ENCODE data around the gene PRKAR2A.

PRKAR2A gene

DNA sequence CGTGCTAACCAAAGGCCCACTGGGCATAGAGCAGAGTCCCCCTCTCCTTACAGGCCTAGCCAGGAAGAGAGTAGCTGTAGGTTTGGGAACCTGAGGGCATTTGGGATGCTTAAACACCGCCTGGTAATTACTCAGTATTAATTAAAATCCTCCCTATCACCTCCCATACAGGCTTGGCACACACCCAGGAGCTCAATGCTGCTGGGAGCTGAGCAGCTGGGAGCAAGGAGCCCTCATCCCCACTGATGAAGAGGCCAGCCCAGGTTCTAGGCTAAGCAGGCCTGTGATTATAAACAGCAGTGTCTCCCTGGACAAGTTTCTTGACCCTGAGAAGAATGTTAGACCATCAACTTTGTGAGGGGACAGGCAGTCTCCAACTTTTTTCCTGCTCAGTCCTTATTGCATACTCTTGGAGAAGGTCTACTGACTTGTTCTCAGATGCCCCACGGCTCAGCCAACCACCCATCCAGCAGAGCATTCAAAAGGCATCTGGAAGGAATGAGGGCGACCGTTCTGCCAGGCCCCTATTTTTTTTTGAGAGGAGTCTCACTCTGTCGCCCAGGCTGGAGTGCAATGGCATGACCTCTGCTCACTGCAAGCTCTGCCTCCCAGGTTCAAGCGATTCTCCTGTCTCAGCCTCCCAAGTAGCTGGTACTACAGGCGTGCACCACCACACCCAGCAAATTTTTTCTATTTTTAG is 1.3 kb upstream of the PRKAR2A start:
- DNase-seq (ENCODE audit: low read depth): no peak
- no peak for TF ChIP-seq CTCF (IDR thresholded peaks at IDR 0.05; ENCODE audit: control insufficient read depth, insufficient read depth, low read depth, low read length, missing control alignments)
- H3K4me3 ChIP-seq (ENCODE audit: control insufficient read depth, low read depth, low read length): no peak overlapping the region

DNA sequence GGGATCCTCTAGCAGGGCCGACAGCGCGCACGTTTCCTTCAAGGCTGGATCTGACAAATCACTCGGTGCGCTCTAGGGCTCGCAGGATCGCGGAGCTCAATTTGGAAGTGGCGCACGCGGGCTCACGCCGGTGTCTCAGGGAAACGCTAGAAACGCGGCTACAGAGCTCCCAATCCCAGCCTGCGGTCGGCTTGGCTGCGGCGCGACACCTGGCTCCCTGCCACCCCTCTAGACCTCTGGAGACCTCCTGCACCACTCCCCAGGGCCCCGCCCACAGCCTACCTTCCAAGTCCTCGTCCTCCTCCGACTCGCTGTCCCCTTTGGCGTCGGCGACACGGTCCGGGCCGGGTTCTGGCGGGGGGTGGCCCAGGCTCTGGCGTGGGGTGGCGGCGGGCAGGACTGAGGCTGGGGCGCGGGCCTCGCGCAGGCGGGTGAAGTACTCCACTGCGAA is 596 bp downstream of the PRKAR2A start:
- DNase-seq (ENCODE audit: low read depth): no peak
- TF ChIP-seq CTCF (IDR thresholded peaks at IDR 0.05; ENCODE audit: control insufficient read depth, insufficient read depth, low read depth, low read length, missing control alignments): no peak
- H3K4me3 ChIP-seq (ENCODE audit: control insufficient read depth, low read depth, low read length): peak overlapping the region; percentile 83

- no peak for DNase-seq (ENCODE audit: low read depth)
Observed at GRCh38 chr3:48845170-48845569, 2.5 kb downstream of the PRKAR2A start.

DNA sequence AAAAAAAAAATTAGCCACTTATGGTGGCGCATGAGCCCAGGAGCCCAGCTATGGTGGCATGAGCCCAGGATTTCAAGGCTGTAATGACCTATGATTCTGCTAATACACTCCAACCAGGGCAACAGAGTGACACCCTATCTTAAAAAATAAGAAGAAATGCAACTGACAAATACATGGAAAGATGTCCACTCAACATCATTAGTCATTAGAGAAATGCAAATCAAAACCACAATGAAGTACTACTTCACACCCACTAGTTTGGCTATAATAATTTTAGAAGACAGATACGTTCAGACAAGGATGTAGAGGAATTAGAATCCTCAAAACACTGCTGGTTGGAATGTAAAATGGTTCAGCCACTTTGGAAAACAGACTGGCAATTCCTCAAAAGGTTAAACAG is 10.5 kb downstream of the PRKAR2A start:
- H3K4me3 ChIP-seq (ENCODE audit: control insufficient read depth, low read depth, low read length): no peak overlapping the region
- DNase-seq (ENCODE audit: low read depth): no peak
- TF ChIP-seq CTCF (IDR thresholded peaks at IDR 0.05; ENCODE audit: control insufficient read depth, insufficient read depth, low read depth, low read length, missing control alignments): no peak

More at GRCh38 chr3:48845170-48845569, 2.5 kb downstream of the PRKAR2A start:
- no peak overlapping the region for H3K4me3 ChIP-seq (ENCODE audit: control insufficient read depth, low read depth, low read length)
- TF ChIP-seq CTCF (IDR thresholded peaks at IDR 0.05; ENCODE audit: control insufficient read depth, insufficient read depth, low read depth, low read length, missing control alignments): no peak

DNA sequence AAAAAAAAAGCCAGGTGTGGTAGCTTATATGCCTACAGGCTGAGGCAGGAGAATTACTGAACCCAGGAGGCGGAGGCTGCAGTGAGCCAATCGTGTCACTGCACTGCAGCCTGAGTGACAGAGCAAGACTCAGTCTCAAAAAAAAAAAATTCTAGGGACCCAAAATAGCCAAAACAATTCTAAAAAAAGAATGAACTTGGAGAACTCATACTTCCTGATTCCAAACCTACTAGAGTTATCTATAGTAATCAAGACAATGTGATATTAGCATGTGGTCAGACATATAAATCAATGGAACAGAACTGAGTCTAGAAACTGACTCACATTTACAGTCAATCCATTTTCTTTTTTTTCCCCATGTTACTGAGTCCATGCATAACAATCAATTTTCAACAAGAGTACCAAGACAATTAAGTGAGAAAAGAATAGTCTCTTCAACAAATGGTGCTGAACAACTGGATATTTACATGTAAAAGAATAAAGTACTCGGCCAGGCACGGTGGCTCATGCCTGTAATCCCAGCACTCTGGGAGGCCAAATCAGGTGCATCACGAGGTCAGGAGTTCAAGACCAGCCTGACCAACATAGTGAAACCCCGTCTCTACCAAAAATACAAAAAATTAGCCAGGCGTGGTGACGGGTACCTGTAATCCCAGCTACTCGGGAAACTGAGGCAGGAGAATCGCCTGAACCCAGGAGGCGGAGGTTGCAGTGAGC is 11.9 kb downstream of the PRKAR2A start:
- no peak for DNase-seq (ENCODE audit: low read depth)
- TF ChIP-seq CTCF (IDR thresholded peaks at IDR 0.05; ENCODE audit: control insufficient read depth, insufficient read depth, low read depth, low read length, missing control alignments): no peak
- no peak overlapping the region for H3K4me3 ChIP-seq (ENCODE audit: control insufficient read depth, low read depth, low read length)

DNA sequence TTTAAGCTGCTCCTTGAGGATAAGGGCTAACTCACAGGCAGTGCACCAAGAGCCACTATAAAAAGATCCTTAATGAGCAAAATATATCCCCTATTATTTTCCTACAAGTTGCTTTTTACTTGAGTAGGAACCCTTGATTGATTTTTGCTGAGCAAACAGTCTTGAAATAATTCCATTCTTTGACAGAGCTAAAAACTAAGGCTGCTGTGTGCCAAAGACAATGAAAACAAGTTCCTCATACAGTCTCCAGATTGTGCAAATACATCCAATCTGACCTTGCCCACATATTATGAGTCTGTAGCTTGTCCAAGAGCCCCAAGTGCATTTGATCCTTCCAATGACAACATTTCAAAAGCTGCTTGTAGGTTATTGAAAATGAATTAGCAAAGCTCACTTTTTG is 15.0 kb downstream of the PRKAR2A start:
- H3K4me3 ChIP-seq (ENCODE audit: control insufficient read depth, low read depth, low read length): no peak overlapping the region
- DNase-seq (ENCODE audit: low read depth): no peak
- no peak for TF ChIP-seq CTCF (IDR thresholded peaks at IDR 0.05; ENCODE audit: control insufficient read depth, insufficient read depth, low read depth, low read length, missing control alignments)
